ENCODE results near the gene CENPQ. TPM values are rescaled to one million over a fixed set of nuclear protein-coding genes. Genes with fewer than 3 reads are reported as not detected.

Gene CENPQ
- total RNA-seq, 1 experiment from 2014 or later: 11.3 TPM

- ATAC-seq: peak; percentile 26
- no peak overlapping the region for H2AFZ ChIP-seq (ENCODE audit: low read depth, low read length, poor library complexity, severe bottlenecking)
- BruUV-seq (replicated peaks): TSS peak; percentile 80
- no peaks in the 10 kb centered on the region for H3K9me3 ChIP-seq (ENCODE audit: control insufficient read depth in 1 of 2, insufficient read depth in 1 of 2, low read depth in 1 of 2, low read length in 2 of 2)
- no peak overlapping the region for H3K27ac ChIP-seq (ENCODE audit: low read depth, low read length)
- peak overlapping the region; percentile 76 to 97 for H3K4me3 ChIP-seq (replicated peaks in 1 of 2; ENCODE audit: low read depth in 1 of 2, low read length in 2 of 2)
- no peaks in the 10 kb centered on the region for H4K20me1 ChIP-seq (ENCODE audit: insufficient read depth)
- peak overlapping the region; percentile 87 for H3K4me2 ChIP-seq (ENCODE audit: low read length)
- peak overlapping the region; percentile 74 for H3K9ac ChIP-seq (ENCODE audit: low read length)
- DNase-seq (ENCODE audit: low read depth, low spot score): no peak
- ChIA-PET CTCF (no interaction called here), POLR2A (no interaction called here), RAD21 (ENCODE audit: low non-redundant PET in 1 of 2, low total read pairs in 2 of 2, uncharacterized antibody in 2 of 2, unreplicated experiment in 2 of 2) (no interaction called here)
- H3K27me3 ChIP-seq (ENCODE audit: insufficient read depth, low read length): no peaks in the 10 kb centered on the region
- H3K79me2 ChIP-seq (ENCODE audit: insufficient read depth, low read length): peaks cover 43% of the 10 kb centered on the region
- H3K36me3 ChIP-seq (ENCODE audit: control insufficient read depth in 1 of 2, insufficient read depth in 2 of 2, low read length in 2 of 2): no peaks in the 10 kb centered on the region
- H3K9me2 ChIP-seq (ENCODE audit: insufficient read depth): no peaks in the 10 kb centered on the region
- H3K4me1 ChIP-seq (ENCODE audit: control insufficient read depth in 1 of 2, insufficient read depth in 2 of 2, low read length in 2 of 2): peaks cover 3 to 14% of the 10 kb centered on the region in 2 experiments; a peak in 2 of 4 replicates
- no peak for TF ChIP-seq FOSL1 (IDR thresholded peaks at IDR 0.05; ENCODE audit: low read depth)
- no peak for TF ChIP-seq POLR2A (IDR thresholded peaks at IDR 0.05; ENCODE audit: borderline replicate concordance, extremely low read depth, insufficient read depth, insufficient read length)
- no peak for TF ChIP-seq ZNF274 (IDR thresholded peaks at IDR 0.05; ENCODE audit: low read depth, low read length)
- intact Hi-C loops (cut with micrococcal nuclease): no loop called here
Observed at GRCh38 chr6:49462599-49462926, 607 bp upstream of the CENPQ start.

- Histone ChIP-seq H3K9me3 (ENCODE audit: control insufficient read depth in 1 of 2, insufficient read depth in 1 of 2, low read depth in 1 of 2, low read length in 2 of 2) (no peaks in the 10 kb centered on the region), H3K27me3 (ENCODE audit: insufficient read depth, low read length) (no peaks in the 10 kb centered on the region), H3K9ac (ENCODE audit: low read length) (peak overlapping the region; percentile 74), H3K79me2 (ENCODE audit: insufficient read depth, low read length) (peaks cover 53% of the 10 kb centered on the region), H4K20me1 (ENCODE audit: insufficient read depth) (no peaks in the 10 kb centered on the region), H3K4me3 (replicated peaks in 1 of 2; ENCODE audit: low read depth in 1 of 2, low read length in 2 of 2) (peak overlapping the region; percentile 76 to 97), H3K9me2 (ENCODE audit: insufficient read depth) (no peaks in the 10 kb centered on the region), H3K4me2 (ENCODE audit: low read length) (peak overlapping the region; percentile 87), H3K36me3 (ENCODE audit: control insufficient read depth in 1 of 2, insufficient read depth in 2 of 2, low read length in 2 of 2) (no peaks in the 10 kb centered on the region), H2AFZ (ENCODE audit: low read depth, low read length, poor library complexity, severe bottlenecking) (no peak overlapping the region), H3K4me1 (ENCODE audit: control insufficient read depth in 1 of 2, insufficient read depth in 2 of 2, low read length in 2 of 2) (peaks cover 3 to 14% of the 10 kb centered on the region in 2 experiments; a peak in 2 of 4 replicates), H3K27ac (ENCODE audit: low read depth, low read length) (peak overlapping the region; percentile 17; the same call in 1 of the 2 replicates)
- no peak for TF ChIP-seq TCF7L2 (IDR thresholded peaks at IDR 0.05; ENCODE audit: borderline replicate concordance, extremely low read depth, insufficient read depth, insufficient read length)
- POLR2A ChIA-PET: no interaction called here
- TSS peak; percentile 88 for BruUV-seq (replicated peaks)
- intact Hi-C loops (cut with micrococcal nuclease): loop anchor here (1.0 kb wide), 1 partner anchor 144 kb away; no protein-coding TSS in a partner anchor
- ATAC-seq (peak; percentile 41), DNase-seq (ENCODE audit: low read depth, low spot score) (no peak)
- CTCF ChIA-PET: no interaction called here
- RAD21 ChIA-PET (ENCODE audit: low non-redundant PET in 1 of 2, low total read pairs in 2 of 2, uncharacterized antibody in 2 of 2, unreplicated experiment in 2 of 2): no interaction called here
Observed at GRCh38 chr6:49463612-49463967, 420 bp downstream of the CENPQ start.
